ENCODE results near the gene DGUOK. TPM values are rescaled to one million over a fixed set of nuclear protein-coding genes. Genes with fewer than 3 reads are reported as not detected.
A peak's percentile ranks its signal among the peaks of the same experiment; 100 is the strongest.

The DGUOK gene
- total RNA-seq, 4 donors from 2014 or later: 24.2 to 44.5 (median 39.7) TPM

- H3K36me3 ChIP-seq: peaks cover 0 to 4% (median 0%) of the 10 kb centered on the region in 3 donors
- H3K4me3 ChIP-seq: no peak overlapping the region
- H3K27me3 ChIP-seq: no peaks in the 10 kb centered on the region
- no peaks in the 10 kb centered on the region for H3K9me3 ChIP-seq
- H3K4me1 ChIP-seq: peaks cover 0 to 69% (median 5%) of the 10 kb centered on the region in 4 donors
- peak in 1 of 3 donors; percentile 27 for DNase-seq
- H3K27ac ChIP-seq: no peak overlapping the region
- TF ChIP-seq POLR2A (IDR thresholded peaks at IDR 0.05): no peak
- TF ChIP-seq, protein P1, sequence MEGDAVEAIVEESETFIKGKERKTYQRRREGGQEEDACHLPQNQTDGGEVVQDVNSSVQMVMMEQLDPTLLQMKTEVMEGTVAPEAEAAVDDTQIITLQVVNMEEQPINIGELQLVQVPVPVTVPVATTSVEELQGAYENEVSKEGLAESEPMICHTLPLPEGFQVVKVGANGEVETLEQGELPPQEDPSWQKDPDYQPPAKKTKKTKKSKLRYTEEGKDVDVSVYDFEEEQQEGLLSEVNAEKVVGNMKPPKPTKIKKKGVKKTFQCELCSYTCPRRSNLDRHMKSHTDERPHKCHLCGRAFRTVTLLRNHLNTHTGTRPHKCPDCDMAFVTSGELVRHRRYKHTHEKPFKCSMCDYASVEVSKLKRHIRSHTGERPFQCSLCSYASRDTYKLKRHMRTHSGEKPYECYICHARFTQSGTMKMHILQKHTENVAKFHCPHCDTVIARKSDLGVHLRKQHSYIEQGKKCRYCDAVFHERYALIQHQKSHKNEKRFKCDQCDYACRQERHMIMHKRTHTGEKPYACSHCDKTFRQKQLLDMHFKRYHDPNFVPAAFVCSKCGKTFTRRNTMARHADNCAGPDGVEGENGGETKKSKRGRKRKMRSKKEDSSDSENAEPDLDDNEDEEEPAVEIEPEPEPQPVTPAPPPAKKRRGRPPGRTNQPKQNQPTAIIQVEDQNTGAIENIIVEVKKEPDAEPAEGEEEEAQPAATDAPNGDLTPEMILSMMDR (IDR thresholded peaks at IDR 0.05): no peak
Measured at GRCh38 chr2:74004212-74005182, 77.8 kb downstream of the DGUOK start.

GRCh38 chr2:74005786-74006185, 79.1 kb downstream of the DGUOK start:
- peak in 2 of 3 donors; percentile 1 to 36 for DNase-seq
- Histone ChIP-seq H3K4me1 (peaks cover 0 to 71% (median 5%) of the 10 kb centered on the region in 4 donors), H3K27me3 (no peaks in the 10 kb centered on the region), H3K27ac (no peak overlapping the region), H3K9me3 (no peaks in the 10 kb centered on the region), H3K36me3 (peaks cover 0 to 4% (median 0%) of the 10 kb centered on the region in 3 donors), H3K4me3 (no peak overlapping the region)
- no peak for TF ChIP-seq POLR2A (IDR thresholded peaks at IDR 0.05)
- TF ChIP-seq, protein P1 (IDR thresholded peaks at IDR 0.05): no peak

- Histone ChIP-seq H3K9me3 (no peaks in the 10 kb centered on the region), H3K4me3 (no peak overlapping the region), H3K27me3 (no peaks in the 10 kb centered on the region), H3K36me3 (peaks cover 0 to 4% (median 0%) of the 10 kb centered on the region in 3 donors), H3K27ac (no peak overlapping the region), H3K4me1 (peaks cover 0 to 69% (median 5%) of the 10 kb centered on the region in 4 donors)
- peak in 1 of 3 donors; percentile 32 for DNase-seq
- TF ChIP-seq, protein P1 (IDR thresholded peaks at IDR 0.05): no peak
- no peak for TF ChIP-seq POLR2A (IDR thresholded peaks at IDR 0.05)
Measured at GRCh38 chr2:74006459-74006858, 79.8 kb downstream of the DGUOK start.

DNA sequence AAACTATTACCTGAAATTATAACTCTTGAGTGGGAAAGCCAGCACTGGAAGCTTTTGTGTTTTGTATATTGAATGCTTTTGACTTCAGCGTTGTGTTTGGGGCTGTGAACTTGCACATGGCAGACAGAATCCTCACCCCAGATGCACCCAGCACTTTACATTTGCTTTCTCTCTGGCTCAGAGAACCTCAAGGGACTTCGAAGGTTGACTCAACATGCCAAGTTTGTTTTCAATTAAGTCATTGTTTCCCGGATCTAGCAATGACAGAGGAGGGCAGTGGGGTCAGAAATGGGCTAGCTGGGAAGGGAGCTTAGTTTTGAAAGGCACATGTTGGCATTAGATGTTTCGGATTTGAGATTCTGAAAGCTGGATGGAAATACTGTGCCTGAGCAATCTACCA, 80.4 kb downstream of the DGUOK start:
- peak in 1 of 3 donors; percentile 13 for DNase-seq
- Histone ChIP-seq H3K4me3 (no peak overlapping the region), H3K27me3 (no peaks in the 10 kb centered on the region), H3K27ac (no peak overlapping the region), H3K36me3 (peaks cover 0 to 4% (median 0%) of the 10 kb centered on the region in 3 donors), H3K9me3 (no peaks in the 10 kb centered on the region), H3K4me1 (peaks cover 0 to 62% (median 5%) of the 10 kb centered on the region in 4 donors)
- TF ChIP-seq, protein P1 (IDR thresholded peaks at IDR 0.05): no peak
- no peak for TF ChIP-seq POLR2A (IDR thresholded peaks at IDR 0.05)

DNA sequence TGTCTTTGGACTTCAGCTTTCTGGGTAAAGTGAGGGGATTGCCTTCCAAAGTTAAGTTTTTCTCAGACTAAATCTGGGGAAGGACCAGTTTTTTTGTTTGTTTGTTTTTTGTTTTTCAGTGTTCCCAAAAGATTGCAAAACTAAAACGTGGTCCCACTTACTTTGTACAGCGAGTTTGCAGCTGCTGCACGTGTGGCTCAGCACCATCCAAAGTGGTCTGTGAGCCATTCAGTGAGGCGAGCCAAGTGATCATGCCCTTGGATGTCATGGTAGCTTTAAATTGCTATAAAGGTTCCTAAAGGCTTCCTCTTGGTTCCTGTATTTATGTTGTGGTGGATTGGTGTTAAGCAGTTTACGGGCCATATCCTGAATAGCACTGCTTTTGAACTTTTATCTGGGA, 81.0 kb downstream of the DGUOK start:
- Histone ChIP-seq H3K4me1 (peaks cover 0 to 61% (median 5%) of the 10 kb centered on the region in 4 donors), H3K27ac (no peak overlapping the region), H3K27me3 (no peaks in the 10 kb centered on the region), H3K9me3 (no peaks in the 10 kb centered on the region), H3K36me3 (peaks cover 0 to 4% (median 0%) of the 10 kb centered on the region in 3 donors), H3K4me3 (no peak overlapping the region)
- TF ChIP-seq, protein P1 (IDR thresholded peaks at IDR 0.05): no peak
- TF ChIP-seq POLR2A (IDR thresholded peaks at IDR 0.05): no peak
- no peak for DNase-seq

Small RNAs within 50 kb of the gene (small RNA-seq; reads per million reads assigned to genes)
- gene AC110801.1 (0 to 0.13 reads per million in 2 donors), gene RNA5SP97 (0 reads per million in 2 donors)

Other genes starting within 250 kb of the DGUOK start
- 10 to 100 TPM; 17.3 to 28.5 (median 19.2) TPM for gene TPRKB, start 189.5 kb upstream of the DGUOK start, total RNA-seq
- 10 to 100 TPM; 25.6 to 36.3 (median 26.8) TPM for gene DUSP11, start 146.8 kb upstream of the DGUOK start, total RNA-seq
- not detected for gene C2orf78, start 142.7 kb upstream of the DGUOK start, total RNA-seq
- gene STAMBP, start 97.9 kb upstream of the DGUOK start, total RNA-seq: 10 to 100 TPM; 25.4 to 61.9 (median 44.3) TPM
- 100 to 1,000 TPM in 1 of 4 donors, 10 to 100 TPM in 3; 27.5 to 140 (median 40.0) TPM for gene ACTG2, start 33.9 kb upstream of the DGUOK start, total RNA-seq
- gene TET3, start 58.0 kb downstream of the DGUOK start, total RNA-seq: 10 to 100 TPM; 18.2 to 38.7 (median 27.0) TPM
- gene BOLA3, start 221.0 kb downstream of the DGUOK start, total RNA-seq: 10 to 100 TPM; 17.7 to 72.6 (median 28.0) TPM